ENCODE data around the gene ADGRA1.
"Not testable (repeated sequence)": the region's sequence is repeated elsewhere in the genome, so short reads cannot be mapped to it uniquely, and the experiment has no call there.

Gene ADGRA1

DNA sequence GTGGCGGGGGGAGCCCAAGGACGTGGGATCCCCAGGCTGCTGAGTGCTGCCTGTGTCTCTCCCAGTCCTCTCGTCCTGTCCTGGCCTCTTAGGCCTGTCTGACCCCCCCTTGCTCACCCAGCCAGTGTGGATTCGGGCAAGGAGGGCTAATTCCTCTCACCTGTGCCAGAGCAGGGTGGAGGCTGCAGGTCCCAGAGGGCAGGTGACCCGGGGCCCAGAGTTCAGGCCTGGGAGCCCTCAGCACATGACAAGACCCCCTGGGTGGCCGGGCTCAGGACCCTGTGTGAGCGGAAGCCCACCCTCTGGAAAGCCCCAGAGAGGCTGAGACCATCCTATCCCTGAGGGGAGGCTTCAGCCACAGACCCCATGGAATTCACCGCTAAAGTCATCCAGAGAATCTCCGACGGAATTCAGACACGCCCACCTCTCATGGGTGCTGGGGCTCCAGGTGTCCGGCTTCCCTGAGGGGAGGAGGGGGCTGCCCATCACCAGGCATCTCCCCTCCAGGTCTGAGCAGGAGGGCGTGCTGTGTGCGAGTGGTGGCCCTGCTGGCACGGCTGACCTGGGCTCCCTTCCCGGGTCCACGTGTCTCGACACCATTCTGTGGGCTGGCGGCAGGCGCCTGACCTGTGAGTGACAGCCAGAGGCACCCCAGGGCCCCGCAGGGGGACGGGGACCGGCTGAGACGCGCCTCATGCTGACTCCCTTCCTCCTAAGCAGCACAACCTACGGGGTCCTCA, 77.3 kb downstream of the ADGRA1 start:
- no peak for DNase-seq (ENCODE audit: low read depth)

GRCh38 chr10:133165556-133166503, 78.1 kb downstream of the ADGRA1 start:
- no peak for DNase-seq (ENCODE audit: low read depth)

DNA sequence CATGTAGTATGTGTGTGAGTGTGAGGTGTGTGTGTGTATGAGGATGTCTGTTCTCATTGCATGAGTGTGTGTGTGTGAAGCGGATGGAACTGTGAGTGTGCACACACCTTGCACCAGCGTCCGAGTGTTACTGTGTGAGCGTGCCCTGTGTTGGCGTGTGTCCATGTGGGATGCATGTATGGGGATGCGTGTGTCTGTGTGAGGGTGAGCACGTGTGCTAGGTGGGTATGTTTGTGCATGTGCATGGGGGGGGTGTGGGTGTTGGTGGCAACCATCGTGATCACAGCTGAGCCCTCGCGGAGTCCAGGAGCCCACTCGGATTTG, 78.7 kb downstream of the ADGRA1 start:
- DNase-seq (ENCODE audit: low read depth) = no peak

GRCh38 chr10:133166828-133167692, 79.3 kb downstream of the ADGRA1 start:
- DNase-seq (ENCODE audit: low read depth) = no peak

DNA sequence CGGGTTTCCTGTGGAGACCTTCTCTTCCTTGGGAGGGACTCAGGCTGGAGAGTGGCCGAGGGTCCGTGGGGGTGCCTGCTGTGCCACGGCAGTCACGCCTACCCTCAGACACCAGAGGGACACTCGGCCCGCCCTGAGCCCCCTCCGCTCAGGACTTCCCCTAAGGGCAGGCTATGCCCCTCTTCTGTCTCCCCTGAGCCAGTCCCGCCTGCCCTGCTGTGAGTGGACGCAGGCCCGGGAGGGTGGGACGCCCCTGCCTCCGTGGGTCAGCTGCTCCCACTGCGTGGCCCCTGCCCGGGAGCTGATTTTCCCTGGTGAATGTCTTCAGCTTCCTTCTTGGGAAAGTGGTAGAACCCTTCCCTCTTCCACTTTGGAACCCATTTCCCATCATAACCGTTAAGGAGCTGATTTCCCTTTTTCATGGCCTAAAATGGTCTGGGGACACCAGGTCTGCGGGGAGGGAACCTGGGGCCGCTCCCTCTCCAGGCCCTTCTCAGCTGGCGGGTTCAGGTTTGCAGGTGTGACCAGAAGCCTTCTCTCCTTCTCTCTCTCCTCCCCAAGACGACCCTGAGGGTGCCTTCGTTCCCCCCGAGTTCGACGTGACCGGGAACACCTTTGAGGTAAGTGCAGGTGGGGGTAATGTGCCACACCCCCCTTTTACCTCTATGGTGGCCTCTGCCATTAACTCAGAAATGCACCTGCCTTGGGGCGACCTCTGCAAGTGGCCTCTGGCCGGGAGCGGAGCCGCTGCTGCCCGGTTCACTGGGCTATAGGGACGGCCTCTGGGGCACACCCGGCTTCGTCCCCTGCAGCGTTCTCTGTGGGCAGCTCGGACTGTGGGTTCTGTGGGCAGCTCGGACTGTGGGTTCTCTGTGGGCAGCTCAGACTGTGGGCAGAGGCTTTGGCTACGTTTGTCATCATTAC, 80.2 kb downstream of the ADGRA1 start:
- DNase-seq (ENCODE audit: low read depth) = no peak

- DNase-seq (ENCODE audit: low read depth) = no peak
Observed at GRCh38 chr10:133168617-133169031, 80.9 kb downstream of the ADGRA1 start.

DNA sequence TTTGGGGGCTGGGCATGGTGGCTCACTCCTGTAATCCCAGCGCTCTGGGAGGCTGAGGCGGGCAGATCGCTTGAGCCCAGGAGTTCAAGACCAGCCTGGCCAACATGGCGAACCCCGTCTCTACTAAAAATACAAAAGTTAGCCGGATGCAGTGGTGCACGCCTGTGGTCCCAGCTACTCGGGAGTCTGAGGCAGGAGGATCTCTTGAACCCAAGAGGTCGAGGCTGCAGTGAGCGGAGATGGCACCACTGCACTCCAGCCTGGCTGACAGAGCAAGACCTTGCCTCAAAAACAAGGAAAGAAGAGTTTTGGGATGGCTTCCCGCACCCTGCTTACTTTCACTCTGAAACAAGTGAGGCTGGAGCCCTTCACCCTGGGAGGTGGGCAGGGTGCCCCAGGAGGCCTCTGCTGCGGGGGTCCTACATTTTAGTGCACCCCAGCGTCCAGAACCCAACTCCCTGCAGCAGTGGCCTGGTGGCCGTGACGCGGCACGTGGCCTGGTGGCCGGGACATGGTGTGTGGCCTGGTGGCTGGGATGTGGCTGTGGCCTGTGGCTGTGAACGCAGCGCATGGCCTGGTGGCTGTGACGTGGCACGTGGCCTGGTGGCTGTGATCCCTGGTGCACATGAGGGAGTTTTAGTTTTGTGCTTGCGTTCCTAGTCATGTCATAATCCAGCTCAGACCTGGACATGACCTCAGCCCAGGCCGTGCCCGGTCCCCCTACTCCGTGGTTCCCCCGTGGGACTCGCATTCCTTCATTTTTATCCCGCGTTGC, 81.6 kb downstream of the ADGRA1 start:
- no peak for DNase-seq (ENCODE audit: low read depth)

GRCh38 chr10:133170092-133170491, 82.4 kb downstream of the ADGRA1 start:
- DNase-seq (ENCODE audit: low read depth) = no peak

GRCh38 chr10:133173860-133174640, 86.3 kb downstream of the ADGRA1 start:
- DNase-seq (ENCODE audit: low read depth) = no peak

- no peak for DNase-seq (ENCODE audit: low read depth)
Observed at GRCh38 chr10:133174689-133175263, 87.1 kb downstream of the ADGRA1 start.

DNA sequence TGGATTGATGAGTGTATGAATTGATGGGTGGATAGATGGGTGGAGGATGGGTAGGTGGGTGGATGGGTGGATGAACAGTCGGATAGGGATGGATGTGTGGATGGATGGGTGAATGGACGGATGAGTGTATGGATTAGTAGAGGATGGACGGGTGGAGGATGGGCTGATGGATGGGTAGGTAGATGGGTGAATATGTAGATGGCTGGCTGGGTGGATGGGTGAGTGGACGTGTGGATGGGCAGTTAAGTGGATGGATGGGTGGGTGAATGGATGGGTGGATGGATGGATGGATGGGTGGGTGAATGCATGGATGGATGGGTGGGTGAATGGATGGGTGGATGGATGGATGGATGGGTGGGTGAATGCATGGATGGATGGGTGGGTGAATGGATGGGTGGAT, 87.9 kb downstream of the ADGRA1 start:
- DNase-seq (ENCODE audit: low read depth) = not testable (repeated sequence)

DNA sequence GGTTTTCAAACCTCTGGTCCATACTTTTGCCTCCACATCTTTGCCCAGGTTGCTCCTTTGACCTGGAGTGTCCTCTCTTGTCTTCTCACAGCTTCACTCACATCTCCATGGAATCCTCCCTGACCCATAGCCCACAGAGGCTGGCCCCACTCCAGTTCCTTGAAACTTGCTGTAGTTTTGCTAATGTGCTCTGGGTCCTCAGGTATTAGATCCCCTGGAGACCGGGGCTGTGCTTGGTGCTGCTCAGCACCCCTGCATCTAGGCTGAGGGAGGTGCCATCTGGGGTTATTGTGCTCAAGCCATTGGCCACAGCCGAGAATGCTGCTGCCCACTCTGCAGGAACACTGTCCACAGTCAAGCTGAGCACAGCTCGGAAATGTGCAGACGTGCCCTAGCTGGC, 88.8 kb downstream of the ADGRA1 start:
- no peak for DNase-seq (ENCODE audit: low read depth)

- no peak for DNase-seq (ENCODE audit: low read depth)
Observed at GRCh38 chr10:133177380-133178157, 89.8 kb downstream of the ADGRA1 start.

DNA sequence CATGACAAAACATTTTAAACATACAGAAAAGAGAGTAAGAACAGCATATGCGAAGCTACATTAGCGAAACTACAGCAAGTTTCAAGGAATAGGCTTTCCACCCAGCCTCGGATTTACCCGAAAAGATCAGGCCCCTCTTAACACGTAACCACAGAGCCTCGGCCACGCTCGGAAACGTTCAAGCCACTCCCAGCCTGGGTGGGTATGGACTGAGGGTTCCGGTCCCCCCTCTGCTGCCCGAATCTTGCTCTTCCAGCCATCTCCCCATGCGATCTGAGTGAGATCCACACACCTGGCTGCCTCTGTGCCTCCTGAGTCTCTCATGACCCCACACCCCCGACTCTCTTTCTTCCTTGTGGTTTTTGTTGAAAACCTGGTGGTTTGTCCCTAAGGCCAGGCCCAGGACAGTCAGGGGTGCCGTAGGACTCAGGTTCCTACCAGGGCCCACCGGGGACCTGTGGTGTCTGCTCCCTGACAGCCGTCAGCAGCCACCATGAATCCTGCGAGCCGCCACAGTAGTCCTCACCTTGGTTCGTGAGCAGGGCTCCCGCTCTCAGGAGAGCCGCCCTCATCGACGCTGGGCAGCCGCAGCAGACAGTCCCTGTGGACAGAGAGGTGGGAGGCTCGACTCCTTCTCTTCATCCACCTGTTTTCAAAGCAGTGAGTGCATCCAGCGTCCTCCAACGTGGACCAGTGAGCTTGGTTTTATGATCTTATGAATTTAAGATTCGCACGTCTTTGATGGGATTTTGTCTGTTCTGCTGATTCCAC, 90.8 kb downstream of the ADGRA1 start:
- DNase-seq (ENCODE audit: low read depth) = no peak

DNA sequence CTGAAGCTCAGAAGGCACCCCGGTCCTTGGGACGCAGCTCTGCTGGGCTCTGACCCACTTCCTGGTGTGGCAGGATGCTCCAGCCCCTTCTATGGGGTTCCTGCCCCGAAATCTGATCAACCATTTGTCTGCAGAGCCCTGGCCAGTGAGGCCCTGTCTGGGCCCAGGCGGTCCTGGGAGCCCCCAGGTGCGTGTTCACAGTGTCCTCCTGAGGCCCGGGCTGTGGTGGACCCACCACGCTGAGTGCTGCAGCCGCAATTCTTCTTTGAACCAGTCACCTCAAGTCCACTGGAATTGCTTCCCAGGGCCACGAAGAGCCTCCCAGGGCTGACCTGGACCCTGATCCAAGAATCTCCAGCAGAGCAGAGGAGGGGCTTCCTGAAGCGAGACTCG, 91.4 kb downstream of the ADGRA1 start:
- DNase-seq (ENCODE audit: low read depth) = no peak

- no peak for DNase-seq (ENCODE audit: low read depth)
Observed at GRCh38 chr10:133179651-133180050, 91.9 kb downstream of the ADGRA1 start.

DNA sequence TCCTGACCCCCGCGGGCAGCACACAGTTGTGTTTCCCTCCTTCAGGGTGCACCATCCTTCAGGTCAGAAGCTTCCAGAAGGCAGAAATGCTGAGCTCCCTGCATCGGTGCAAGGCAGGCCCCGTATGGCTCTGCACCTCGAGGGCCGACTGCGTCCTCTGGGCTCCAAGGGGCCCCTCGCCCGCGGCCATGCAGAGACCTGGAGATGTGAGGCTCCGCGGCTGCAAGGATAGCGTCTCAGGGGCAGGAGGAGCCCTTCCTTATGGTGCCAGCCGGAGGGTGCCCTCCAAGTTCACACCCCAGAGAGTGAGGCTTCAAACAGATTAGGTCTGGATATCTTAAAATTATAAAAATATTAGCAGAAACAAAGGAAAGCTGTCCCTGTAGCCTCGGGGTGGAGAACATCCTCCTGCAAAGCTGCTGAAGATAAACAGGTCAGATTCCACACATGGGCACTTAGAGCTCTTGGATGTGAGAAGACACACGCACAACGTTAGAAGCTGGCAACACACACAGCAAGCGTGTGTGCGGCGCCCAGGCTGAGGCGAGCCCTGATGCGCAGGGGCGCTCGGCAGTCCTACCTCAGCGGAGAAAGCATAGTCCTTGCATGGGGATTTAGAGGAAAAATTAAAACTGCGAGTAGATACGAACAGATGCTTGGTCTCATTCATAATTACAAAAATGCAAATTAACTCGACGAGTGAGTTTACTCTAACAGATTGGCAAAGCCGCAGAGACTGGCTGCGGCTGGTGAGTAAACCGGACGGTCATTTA, 92.7 kb downstream of the ADGRA1 start:
- DNase-seq (ENCODE audit: low read depth) = no peak

Data from fibroblast of gingiva (primary cell).